B cell (primary cell): ENCODE measurements around the gene AURKAIP1.

ENCODE experiments used
- CTCF ChIP-seq: fragments of 200-600 bp; IDR thresholded peaks from one replicate; pipeline ENCODE4 v1.8.0; 2022; ENCODE audit warnings: antibody characterized with exemption, mild to moderate bottlenecking
- EZH2 ChIP-seq: IDR thresholded peaks from 2 replicates; pipeline ENCODE4 v1.6.1; 2012; ENCODE audit warnings: borderline replicate concordance, low read depth, mild to moderate bottlenecking, moderate library complexity, low read length; ENCODE audit not compliant: insufficient read depth, poor library complexity, severe bottlenecking

- TF ChIP-seq CTCF (no peak), EZH2 (no peak)
Measured at GRCh38 chr1:1343811-1344421, 31.1 kb downstream of the AURKAIP1 start.
